H9 (cell line): ENCODE data around the gene CALHM6. TPM values are rescaled to one million over a fixed set of nuclear protein-coding genes. Genes with fewer than 3 reads are reported as not detected.

Source experiments
- DNase-seq: peaks from one replicate; pipeline ENCODE4 v3.0.0-alpha.2; 2017
- H2AFZ ChIP-seq: one replicate; pipeline ENCODE4 v1.6.1; 2013; ENCODE audit warnings: mild to moderate bottlenecking, low read length, control low read depth, moderate library complexity
- H2AK5ac ChIP-seq: 2 replicates; pipeline ENCODE4 v1.6.1; 2013; ENCODE audit warnings: low read length, control low read depth, mixed read lengths; ENCODE audit not compliant: insufficient read length
- H2BK120ac ChIP-seq: one replicate; pipeline ENCODE4 v1.6.1; 2013; ENCODE audit warnings: low read depth, mild to moderate bottlenecking, low read length, control low read depth, inconsistent platforms; ENCODE audit not compliant: poor library complexity, severe bottlenecking
- H2BK12ac ChIP-seq: 2 replicates; pipeline ENCODE4 v1.6.1; 2013; ENCODE audit warnings: low read length, control low read depth, mixed read lengths, low read depth; ENCODE audit not compliant: insufficient read length
- H2BK15ac ChIP-seq: 2 replicates; pipeline ENCODE4 v1.6.1; 2013; ENCODE audit warnings: low read depth, low read length, control low read depth
- H2BK20ac ChIP-seq: one replicate; pipeline ENCODE4 v1.6.1; 2013; ENCODE audit warnings: low read depth, mild to moderate bottlenecking, low read length, control low read depth, inconsistent platforms; ENCODE audit not compliant: poor library complexity, severe bottlenecking
- H2BK5ac ChIP-seq: 2 replicates; pipeline ENCODE4 v1.6.1; 2013; ENCODE audit warnings: low read length, control low read depth, mixed read lengths; ENCODE audit not compliant: insufficient read length
- H3K14ac ChIP-seq: 2 replicates; pipeline ENCODE4 v1.6.1; 2013; ENCODE audit warnings: low read length, control low read depth; ENCODE audit not compliant: insufficient read depth
- H3K18ac ChIP-seq: 2 replicates; pipeline ENCODE4 v1.6.1; 2013; ENCODE audit warnings: low read depth, mild to moderate bottlenecking, mixed read lengths, low read length, control low read depth; ENCODE audit not compliant: insufficient read length
- H3K23ac ChIP-seq: 2 replicates; pipeline ENCODE4 v1.6.1; 2013; ENCODE audit warnings: low read length, control low read depth, mixed read lengths, low read depth; ENCODE audit not compliant: insufficient read length
- H3K23me2 ChIP-seq: 2 replicates; pipeline ENCODE4 v1.6.1; 2013; ENCODE audit warnings: low read depth, mild to moderate bottlenecking, mixed read lengths, low read length, control low read depth; ENCODE audit not compliant: insufficient read length, poor library complexity, severe bottlenecking
- H3K27ac ChIP-seq: 2 replicates; pipeline ENCODE4 v1.5.1; 2013; ENCODE audit warnings: low read length, control low read depth, mixed read lengths, low read depth; ENCODE audit not compliant: insufficient read length
- H3K27me3 ChIP-seq: 2 replicates; pipeline ENCODE4 v1.6.1; 2013; ENCODE audit warnings: low read length, control low read depth, inconsistent platforms; ENCODE audit not compliant: insufficient read depth
- H3K4ac ChIP-seq: 2 replicates; pipeline ENCODE4 v1.6.1; 2013; ENCODE audit warnings: low read depth, mild to moderate bottlenecking, control low read depth, inconsistent platforms, low read length, moderate library complexity
- H3K4me1 ChIP-seq: 2 replicates; pipeline ENCODE4 v1.6.1; 2013; ENCODE audit warnings: low read length, control low read depth, inconsistent platforms; ENCODE audit not compliant: insufficient read depth
- H3K4me2 ChIP-seq: 2 replicates; pipeline ENCODE4 v1.6.1; 2013; ENCODE audit warnings: low read length, control low read depth, mixed read lengths; ENCODE audit not compliant: insufficient read length, insufficient read depth
- H3K56ac ChIP-seq: 2 replicates; pipeline ENCODE4 v1.6.1; 2013; ENCODE audit warnings: low read depth, mild to moderate bottlenecking, mixed read lengths, low read length, control low read depth; ENCODE audit not compliant: insufficient read length
- H3K79me1 ChIP-seq: 2 replicates; pipeline ENCODE4 v1.6.1; 2013; ENCODE audit warnings: low read depth, mild to moderate bottlenecking, moderate library complexity, low read length, control low read depth, inconsistent platforms; ENCODE audit not compliant: insufficient read depth, poor library complexity, severe bottlenecking
- H3K79me2 ChIP-seq: 2 replicates; pipeline ENCODE4 v1.6.1; 2013; ENCODE audit warnings: low read length, control low read depth, inconsistent platforms; ENCODE audit not compliant: insufficient read depth
- H3K9ac ChIP-seq: 2 replicates; pipeline ENCODE4 v1.6.1; 2013; ENCODE audit warnings: low read length, control low read depth, mixed read lengths; ENCODE audit not compliant: insufficient read length; ENCODE audit errors: extremely low read depth
- H3K9me3 ChIP-seq: one replicate; pipeline ENCODE4 v1.6.1; 2013; ENCODE audit warnings: low read depth, low read length, inconsistent platforms; ENCODE audit not compliant: control insufficient read depth
- H3T11ph ChIP-seq: one replicate; pipeline ENCODE4 v1.6.1; 2013; ENCODE audit warnings: mild to moderate bottlenecking, low read length, control low read depth, inconsistent platforms
- H4K20me1 ChIP-seq: one replicate; pipeline ENCODE4 v1.6.1; 2013; ENCODE audit not compliant: control insufficient read depth, insufficient read length, insufficient read depth
- H4K5ac ChIP-seq: 2 replicates; pipeline ENCODE4 v1.6.1; 2013; ENCODE audit warnings: low read depth, mild to moderate bottlenecking, mixed read lengths, low read length, control low read depth; ENCODE audit not compliant: insufficient read length
- H4K8ac ChIP-seq: replicated peaks from 2 replicates; pipeline ENCODE4 v1.6.1; 2013; ENCODE audit warnings: low read length, control low read depth, mixed read lengths, low read depth; ENCODE audit not compliant: insufficient read length
- H4K91ac ChIP-seq: 2 replicates; pipeline ENCODE4 v1.6.1; 2013; ENCODE audit warnings: low read depth, mild to moderate bottlenecking, moderate library complexity, mixed read lengths, low read length, control low read depth; ENCODE audit not compliant: insufficient read length
- H3K27ac Mint-ChIP-seq, 3 experiments: 2 replicates in 2 of 3; 3 replicates in 1 of 3; pipeline ENCODE4 v1.8.0; 2020 to 2021; ENCODE audit warnings: mixed read lengths in 3 of 3, mild to moderate bottlenecking in 1 of 3, moderate library complexity in 1 of 3
- H3K27me3 Mint-ChIP-seq: 2 replicates; pipeline ENCODE4 v1.8.0; 2021; ENCODE audit warnings: low read depth, mild to moderate bottlenecking, moderate library complexity, mixed read lengths
- H3K36me3 Mint-ChIP-seq, 3 experiments: 2 replicates in 2 of 3; 3 replicates in 1 of 3; pipeline ENCODE4 v1.8.0; 2020 to 2021; ENCODE audit warnings: low read depth in 3 of 3, mixed read lengths in 3 of 3; ENCODE audit not compliant: insufficient read depth in 1 of 3
- H3K4me1 Mint-ChIP-seq, 2 experiments: 2 replicates each; pipeline ENCODE4 v1.8.0; 2020; ENCODE audit warnings: mixed read lengths in 2 of 2
- H3K4me3 Mint-ChIP-seq, 2 experiments: 2 replicates in 1 of 2; 3 replicates in 1 of 2; pipeline ENCODE4 v1.8.0; 2020 to 2021; ENCODE audit warnings: mild to moderate bottlenecking in 2 of 2, mixed read lengths in 2 of 2, moderate library complexity in 1 of 2
- H3K9me3 Mint-ChIP-seq, 2 experiments: 2 replicates in 1 of 2; 3 replicates in 1 of 2; pipeline ENCODE4 v1.8.0; 2020; ENCODE audit warnings: mild to moderate bottlenecking in 2 of 2, mixed read lengths in 2 of 2, moderate library complexity in 1 of 2
- CTCF ChIP-seq: fragments of 200-600 bp; sonication (generic); conservative IDR thresholded peaks from 3 replicates; pipeline ENCODE4 v1.8.0; 2021; ENCODE audit warnings: antibody characterized with exemption, mild to moderate bottlenecking
- total RNA-seq: library from RNA; stranded (reverse); gene quantifications from 2 replicates; pipeline ENCODE4 v1.2.1, GENCODE V29; 2021

Gene CALHM6
- total RNA-seq, 1 experiment from 2014 or later: 0.44 TPM

DNA sequence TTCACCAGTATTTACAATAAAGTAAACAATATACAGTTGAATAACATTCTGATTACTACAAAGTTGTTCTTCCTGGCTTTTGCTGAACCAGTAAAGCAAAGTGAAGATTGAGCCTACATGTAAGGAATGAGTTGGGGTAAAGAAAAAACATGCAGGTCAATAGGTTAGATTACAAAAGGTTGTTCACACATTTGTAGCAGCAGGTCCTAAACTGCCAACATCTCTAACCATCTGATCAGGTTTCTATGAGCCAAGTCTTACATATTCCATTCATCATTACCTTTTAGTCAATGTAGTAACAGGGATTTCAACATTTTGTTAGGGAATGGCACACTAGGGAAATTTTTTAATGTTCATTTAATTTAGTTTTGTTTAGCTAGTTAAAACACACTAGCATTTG is 9.3 kb upstream of the CALHM6 start:
- no peak overlapping the region for H4K8ac ChIP-seq
- H3K27ac Mint-ChIP-seq: no peak overlapping the region
- H2BK12ac ChIP-seq: no peak overlapping the region
- no peaks in the 10 kb centered on the region for H3K9me3 Mint-ChIP-seq
- no peak overlapping the region for H3K56ac ChIP-seq
- H3K4me2 ChIP-seq: no peak overlapping the region
- no peak overlapping the region for H3K14ac ChIP-seq
- no peak overlapping the region for H4K91ac ChIP-seq
- H4K20me1 ChIP-seq: no peaks in the 10 kb centered on the region
- H2BK120ac ChIP-seq: no peak overlapping the region
- no peaks in the 10 kb centered on the region for H3K79me2 ChIP-seq
- no peaks in the 10 kb centered on the region for H3K23me2 ChIP-seq
- H2BK20ac ChIP-seq: no peak overlapping the region
- no peak overlapping the region for H3T11ph ChIP-seq
- H2BK15ac ChIP-seq: no peak overlapping the region
- H3K36me3 Mint-ChIP-seq: no peaks in the 10 kb centered on the region
- TF ChIP-seq CTCF: no peak
- H3K27me3 ChIP-seq: no peaks in the 10 kb centered on the region
- no peak for DNase-seq
- no peak overlapping the region for H3K4ac ChIP-seq
- no peak overlapping the region for H2AFZ ChIP-seq
- H3K27me3 Mint-ChIP-seq: no peaks in the 10 kb centered on the region; the same call in 1 of the 2 replicates
- peaks cover 2 to 4% of the 10 kb centered on the region in 2 experiments; a peak in 2 of 4 replicates for H3K4me1 Mint-ChIP-seq
- H3K9ac ChIP-seq: no peak overlapping the region
- no peak overlapping the region for H2BK5ac ChIP-seq
- H3K9me3 ChIP-seq: no peaks in the 10 kb centered on the region
- no peaks in the 10 kb centered on the region for H3K4me1 ChIP-seq
- no peak overlapping the region for H2AK5ac ChIP-seq
- no peaks in the 10 kb centered on the region for H3K79me1 ChIP-seq
- H3K23ac ChIP-seq: no peak overlapping the region
- no peak overlapping the region for H3K18ac ChIP-seq
- H3K27ac ChIP-seq: no peak overlapping the region
- H4K5ac ChIP-seq: no peak overlapping the region
- H3K4me3 Mint-ChIP-seq: no peak overlapping the region
